Endothelial cell of umbilical vein (primary cell): ENCODE measurements around the gene VEPH1.

Source experiments
- EZH2 ChIP-seq: IDR thresholded peaks from 2 replicates; pipeline ENCODE4 v1.6.1; 2012; ENCODE audit warnings: borderline replicate concordance, low read depth, mild to moderate bottlenecking, moderate library complexity, low read length, inconsistent platforms; ENCODE audit not compliant: severe bottlenecking
- GATA2 ChIP-seq: IDR thresholded peaks from 2 replicates; pipeline ENCODE4 v1.7.0; 2011; ENCODE audit warnings: low read depth, mild to moderate bottlenecking, moderate library complexity, mixed read lengths, low read length; ENCODE audit not compliant: insufficient read length, insufficient read depth
- JUN ChIP-seq: IDR thresholded peaks from 2 replicates; pipeline ENCODE4 v1.6.1; 2011; ENCODE audit warnings: borderline replicate concordance, low read depth; ENCODE audit not compliant: insufficient read length, insufficient read depth
- MYC ChIP-seq: IDR thresholded peaks from one replicate; pipeline ENCODE4 v1.6.1; 2011; ENCODE audit warnings: mild to moderate bottlenecking, low read depth, low read length
- POLR2A ChIP-seq: IDR thresholded peaks from 2 replicates; pipeline ENCODE4 v1.6.1; 2012; ENCODE audit warnings: low read depth, mild to moderate bottlenecking, control low read depth, low read length
- POLR2AphosphoS5 ChIP-seq: IDR thresholded peaks from 2 replicates; pipeline ENCODE4 v1.6.1; 2012; ENCODE audit warnings: low read depth, mild to moderate bottlenecking, control low read depth, low read length, moderate library complexity; ENCODE audit not compliant: insufficient read depth
- TF ChIP-seq, protein P1 (sequence below), 2 donors: IDR thresholded peaks; 1 replicate in 1 of 2; 2 replicates in 1 of 2; pipeline ENCODE4 v1.5.1; 2011; ENCODE audit warnings: low read length in 2 of 2, mild to moderate bottlenecking in 2 of 2, moderate library complexity in 2 of 2, control low read depth in 1 of 2, inconsistent platforms in 1 of 2, low read depth in 1 of 2; ENCODE audit not compliant: insufficient read depth in 1 of 2; ENCODE audit errors: extremely low read depth in 1 of 2
- TF ChIP-seq, protein P2 (sequence below): IDR thresholded peaks from 2 replicates; pipeline ENCODE4 v1.6.1; 2011; ENCODE audit not compliant: insufficient read depth, insufficient read length

DNA sequence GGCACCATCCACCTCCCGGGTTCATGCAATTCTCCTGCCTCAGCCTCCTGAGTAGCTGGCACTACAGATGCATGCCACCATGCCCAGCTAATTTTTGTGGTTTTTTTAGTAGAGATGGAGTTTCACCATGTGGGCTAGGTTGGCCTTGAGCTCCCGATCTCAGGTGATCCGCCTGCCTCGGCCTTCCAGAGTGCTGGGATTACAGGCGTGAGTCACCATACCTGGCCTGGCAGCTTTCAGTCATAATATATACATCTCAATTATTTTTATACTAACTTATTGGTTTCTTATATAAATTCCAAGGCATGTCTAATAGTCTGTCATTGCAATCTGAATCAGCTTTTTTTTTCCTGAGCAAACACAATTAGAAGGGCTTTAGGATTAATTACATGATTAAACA lies 269.3 kb downstream of the VEPH1 start:
- no peak for TF ChIP-seq POLR2AphosphoS5
- TF ChIP-seq POLR2A, result no peak
- TF ChIP-seq, protein P1, sequence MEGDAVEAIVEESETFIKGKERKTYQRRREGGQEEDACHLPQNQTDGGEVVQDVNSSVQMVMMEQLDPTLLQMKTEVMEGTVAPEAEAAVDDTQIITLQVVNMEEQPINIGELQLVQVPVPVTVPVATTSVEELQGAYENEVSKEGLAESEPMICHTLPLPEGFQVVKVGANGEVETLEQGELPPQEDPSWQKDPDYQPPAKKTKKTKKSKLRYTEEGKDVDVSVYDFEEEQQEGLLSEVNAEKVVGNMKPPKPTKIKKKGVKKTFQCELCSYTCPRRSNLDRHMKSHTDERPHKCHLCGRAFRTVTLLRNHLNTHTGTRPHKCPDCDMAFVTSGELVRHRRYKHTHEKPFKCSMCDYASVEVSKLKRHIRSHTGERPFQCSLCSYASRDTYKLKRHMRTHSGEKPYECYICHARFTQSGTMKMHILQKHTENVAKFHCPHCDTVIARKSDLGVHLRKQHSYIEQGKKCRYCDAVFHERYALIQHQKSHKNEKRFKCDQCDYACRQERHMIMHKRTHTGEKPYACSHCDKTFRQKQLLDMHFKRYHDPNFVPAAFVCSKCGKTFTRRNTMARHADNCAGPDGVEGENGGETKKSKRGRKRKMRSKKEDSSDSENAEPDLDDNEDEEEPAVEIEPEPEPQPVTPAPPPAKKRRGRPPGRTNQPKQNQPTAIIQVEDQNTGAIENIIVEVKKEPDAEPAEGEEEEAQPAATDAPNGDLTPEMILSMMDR (IDR thresholded peaks at IDR 0.05; ENCODE audit: extremely low read depth in 1 of 2, insufficient read depth in 1 of 2, low read depth in 1 of 2, low read length in 2 of 2), result no peak
- TF ChIP-seq EZH2, result no peak
- no peak for TF ChIP-seq JUN
- TF ChIP-seq MYC, result no peak
- TF ChIP-seq, protein P2, sequence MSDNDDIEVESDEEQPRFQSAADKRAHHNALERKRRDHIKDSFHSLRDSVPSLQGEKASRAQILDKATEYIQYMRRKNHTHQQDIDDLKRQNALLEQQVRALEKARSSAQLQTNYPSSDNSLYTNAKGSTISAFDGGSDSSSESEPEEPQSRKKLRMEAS, result no peak
- no peak for TF ChIP-seq GATA2
